HepG2 (cell line): ENCODE data around the gene TRIM22. TPM values are rescaled to one million over a fixed set of nuclear protein-coding genes. Genes with fewer than 3 reads are reported as not detected.

Experiments
- BRD4 ChIP-seq: sonication (generic); formaldehyde crosslinking; IDR thresholded peaks from 2 replicates; pipeline ENCODE4 v1.4.0; 2020; ENCODE audit warnings: missing genetic modification reagents
- CHD4 ChIP-seq: fragments of 200-600 bp; sonication (generic); IDR thresholded peaks from 2 replicates; pipeline ENCODE4 v1.7.0; 2017; ENCODE audit warnings: mild to moderate bottlenecking, low read length, borderline replicate concordance
- DMTF1 ChIP-seq: sonication (generic); formaldehyde crosslinking; IDR thresholded peaks from 2 replicates; pipeline ENCODE4 v1.4.0; 2020; ENCODE audit warnings: mild to moderate bottlenecking, missing genetic modification reagents
- IRF9 ChIP-seq: sonication (generic); formaldehyde crosslinking; IDR thresholded peaks from 2 replicates; pipeline ENCODE4 v1.8.0; 2022; ENCODE audit warnings: missing genetic modification reagents, mild to moderate bottlenecking, borderline replicate concordance
- MTA1 ChIP-seq: sonication (generic); formaldehyde crosslinking; IDR thresholded peaks from 2 replicates; pipeline ENCODE4 v1.4.0; 2020; ENCODE audit warnings: missing genetic modification reagents, mild to moderate bottlenecking, borderline replicate concordance
- NBN ChIP-seq: fragments of 450-650 bp; conservative IDR thresholded peaks from 2 replicates; pipeline ENCODE4 v1.6.1; 2017
- NCOA2 ChIP-seq: sonication (generic); formaldehyde crosslinking; IDR thresholded peaks from 2 replicates; pipeline ENCODE4 v1.8.0; 2022; ENCODE audit warnings: inconsistent platforms
- NFKB2 ChIP-seq: sonication (generic); formaldehyde crosslinking; IDR thresholded peaks from 2 replicates; pipeline ENCODE4 v1.4.0; 2020; ENCODE audit warnings: missing genetic modification reagents, borderline replicate concordance
- POLR2AphosphoS5 ChIP-seq: IDR thresholded peaks from 2 replicates; pipeline ENCODE4 v1.6.1; 2012; ENCODE audit warnings: low read depth, low read length
- SKI ChIP-seq: fragments of 450-650 bp; IDR thresholded peaks from one replicate; pipeline ENCODE4 v1.6.1; 2018; ENCODE audit warnings: mild to moderate bottlenecking; ENCODE audit not compliant: partially characterized antibody
- SMAD3 ChIP-seq: sonication (generic); formaldehyde crosslinking; IDR thresholded peaks from 2 replicates; pipeline ENCODE4 v1.4.0; 2020; ENCODE audit warnings: missing genetic modification reagents
- SMC3 ChIP-seq: IDR thresholded peaks from 2 replicates; pipeline ENCODE4 v1.6.1; 2011; ENCODE audit warnings: low read length, improper control_type of control experiment
- ZNF251 ChIP-seq: sonication (generic); formaldehyde crosslinking; IDR thresholded peaks from 2 replicates; pipeline ENCODE4 v1.9.0; 2021; ENCODE audit warnings: mild to moderate bottlenecking, missing genetic modification reagents
- ZNF264 ChIP-seq: sonication (generic); formaldehyde crosslinking; IDR thresholded peaks from 2 replicates; pipeline ENCODE4 v1.4.0; 2020; ENCODE audit warnings: missing genetic modification reagents
- ZNF432 ChIP-seq: sonication (generic); formaldehyde crosslinking; IDR thresholded peaks from 2 replicates; pipeline ENCODE4 v1.5.0; 2020; ENCODE audit warnings: missing genetic modification reagents, mild to moderate bottlenecking, borderline replicate concordance
- ZNF510 ChIP-seq: sonication (generic); formaldehyde crosslinking; IDR thresholded peaks from 2 replicates; pipeline ENCODE4 v1.4.0; 2020; ENCODE audit warnings: low read depth, mild to moderate bottlenecking, missing genetic modification reagents
- polyA plus RNA-seq, 8 experiments: library from polyadenylated mRNA; depleted of rRNA in 3 of 8; stranded (reverse) in 7 of 8; unstranded in 1 of 8; fragments of >200 nt; fragmentation: Illumina TruSeq in 4 of 8; extraction: Trizol in 4 of 8; gene quantifications; 2 replicates each; pipeline versions ENCODE4 v1.2.1 to v1.2.3, GENCODE V29; 2011 to 2016; ENCODE audit warnings: low read depth in 4 of 8, missing spikeins in 1 of 8, mixed read lengths in 1 of 8; ENCODE audit not compliant: insufficient read depth in 1 of 8
- total RNA-seq, 5 experiments: library from RNA; depleted of rRNA; stranded (reverse); fragments of >200 nt; fragmentation: Illumina TruSeq; extraction: Trizol; gene quantifications; 2 replicates each; pipeline ENCODE4 v1.2.3, GENCODE V29; 2016; ENCODE audit warnings: low read depth in 1 of 5
- TF ChIP-seq, protein P1 (sequence below): sonication (generic); formaldehyde crosslinking; IDR thresholded peaks from 2 replicates; pipeline ENCODE4 v1.5.1; 2020; ENCODE audit warnings: mild to moderate bottlenecking, moderate library complexity, missing genetic modification reagents
- TF ChIP-seq, protein P2 (sequence below): sonication (generic); formaldehyde crosslinking; IDR thresholded peaks from 2 replicates; pipeline ENCODE4 v1.4.0; 2020; ENCODE audit warnings: missing genetic modification reagents

Gene TRIM22
- total and polyA plus RNA-seq, 2 of the 13 experiments (the other 11 are each of a cell fraction or from before 2014, with no cell fraction given): 2.4 to 3.2 TPM

- TF ChIP-seq IRF9 (CRISPR knock-in tag): 0 out of 2 replicates have a peak, but pooled peaks have one; percentile 29
- no peak for TF ChIP-seq ZNF432 (CRISPR knock-in tag)
- TF ChIP-seq SMC3: 0 out of 2 replicates have a peak, but pooled peaks have one; percentile 23
- TF ChIP-seq ZNF264: 0 out of 2 replicates have a peak, but pooled peaks have one; percentile 31
- no peak for TF ChIP-seq ZNF251 (CRISPR knock-in tag)
- no peak for TF ChIP-seq NBN
- TF ChIP-seq, protein P1, sequence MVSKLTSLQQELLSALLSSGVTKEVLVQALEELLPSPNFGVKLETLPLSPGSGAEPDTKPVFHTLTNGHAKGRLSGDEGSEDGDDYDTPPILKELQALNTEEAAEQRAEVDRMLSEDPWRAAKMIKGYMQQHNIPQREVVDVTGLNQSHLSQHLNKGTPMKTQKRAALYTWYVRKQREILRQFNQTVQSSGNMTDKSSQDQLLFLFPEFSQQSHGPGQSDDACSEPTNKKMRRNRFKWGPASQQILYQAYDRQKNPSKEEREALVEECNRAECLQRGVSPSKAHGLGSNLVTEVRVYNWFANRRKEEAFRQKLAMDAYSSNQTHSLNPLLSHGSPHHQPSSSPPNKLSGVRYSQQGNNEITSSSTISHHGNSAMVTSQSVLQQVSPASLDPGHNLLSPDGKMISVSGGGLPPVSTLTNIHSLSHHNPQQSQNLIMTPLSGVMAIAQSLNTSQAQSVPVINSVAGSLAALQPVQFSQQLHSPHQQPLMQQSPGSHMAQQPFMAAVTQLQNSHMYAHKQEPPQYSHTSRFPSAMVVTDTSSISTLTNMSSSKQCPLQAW (CRISPR knock-in tag): 0 out of 2 replicates have a peak, but pooled peaks have one; percentile 61
- no peak for TF ChIP-seq CHD4
- TF ChIP-seq SMAD3: peak; percentile 13; the same call in 1 of the 2 replicates
- no peak for TF ChIP-seq NFKB2 (CRISPR knock-in tag)
- no peak for TF ChIP-seq MTA1 (CRISPR knock-in tag)
- TF ChIP-seq ZNF510: no peak
- TF ChIP-seq SKI: peak; percentile 39
- no peak for TF ChIP-seq BRD4 (CRISPR knock-in tag)
- TF ChIP-seq DMTF1 (CRISPR knock-in tag): no peak
- TF ChIP-seq NCOA2: 0 out of 2 replicates have a peak, but pooled peaks have one; percentile 22
- peak; percentile 73; the same call in 1 of the 2 replicates for TF ChIP-seq POLR2AphosphoS5
- TF ChIP-seq, protein P2, sequence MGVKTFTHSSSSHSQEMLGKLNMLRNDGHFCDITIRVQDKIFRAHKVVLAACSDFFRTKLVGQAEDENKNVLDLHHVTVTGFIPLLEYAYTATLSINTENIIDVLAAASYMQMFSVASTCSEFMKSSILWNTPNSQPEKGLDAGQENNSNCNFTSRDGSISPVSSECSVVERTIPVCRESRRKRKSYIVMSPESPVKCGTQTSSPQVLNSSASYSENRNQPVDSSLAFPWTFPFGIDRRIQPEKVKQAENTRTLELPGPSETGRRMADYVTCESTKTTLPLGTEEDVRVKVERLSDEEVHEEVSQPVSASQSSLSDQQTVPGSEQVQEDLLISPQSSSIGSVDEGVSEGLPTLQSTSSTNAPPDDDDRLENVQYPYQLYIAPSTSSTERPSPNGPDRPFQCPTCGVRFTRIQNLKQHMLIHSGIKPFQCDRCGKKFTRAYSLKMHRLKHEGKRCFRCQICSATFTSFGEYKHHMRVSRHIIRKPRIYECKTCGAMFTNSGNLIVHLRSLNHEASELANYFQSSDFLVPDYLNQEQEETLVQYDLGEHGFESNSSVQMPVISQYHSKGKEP (CRISPR knock-in tag): no peak
These were observed 4.8 kb upstream of the TRIM22 start, which contains the start of gene TRIM5 (continued) for GRCh38 chr11:5684646-5685362.
